ENCODE results near the gene CHPT1.

- TF ChIP-seq, protein P1, sequence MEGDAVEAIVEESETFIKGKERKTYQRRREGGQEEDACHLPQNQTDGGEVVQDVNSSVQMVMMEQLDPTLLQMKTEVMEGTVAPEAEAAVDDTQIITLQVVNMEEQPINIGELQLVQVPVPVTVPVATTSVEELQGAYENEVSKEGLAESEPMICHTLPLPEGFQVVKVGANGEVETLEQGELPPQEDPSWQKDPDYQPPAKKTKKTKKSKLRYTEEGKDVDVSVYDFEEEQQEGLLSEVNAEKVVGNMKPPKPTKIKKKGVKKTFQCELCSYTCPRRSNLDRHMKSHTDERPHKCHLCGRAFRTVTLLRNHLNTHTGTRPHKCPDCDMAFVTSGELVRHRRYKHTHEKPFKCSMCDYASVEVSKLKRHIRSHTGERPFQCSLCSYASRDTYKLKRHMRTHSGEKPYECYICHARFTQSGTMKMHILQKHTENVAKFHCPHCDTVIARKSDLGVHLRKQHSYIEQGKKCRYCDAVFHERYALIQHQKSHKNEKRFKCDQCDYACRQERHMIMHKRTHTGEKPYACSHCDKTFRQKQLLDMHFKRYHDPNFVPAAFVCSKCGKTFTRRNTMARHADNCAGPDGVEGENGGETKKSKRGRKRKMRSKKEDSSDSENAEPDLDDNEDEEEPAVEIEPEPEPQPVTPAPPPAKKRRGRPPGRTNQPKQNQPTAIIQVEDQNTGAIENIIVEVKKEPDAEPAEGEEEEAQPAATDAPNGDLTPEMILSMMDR (IDR thresholded peaks at IDR 0.05): no peak
- TF ChIP-seq POLR2A (IDR thresholded peaks at IDR 0.05): no peak
Measured at GRCh38 chr12:101743242-101743641, 45.8 kb downstream of the CHPT1 start.
